Gastrocnemius medialis (tissue), 4 donors: ENCODE data around the gene PTPA.

Experiments
- CTCF ChIP-seq, 5 experiments: fragments of 450-650 bp in 3 of 5; fragments of 200-600 bp in 2 of 5; sonication (generic) in 2 of 5; IDR thresholded peaks in 4 of 5; conservative IDR thresholded peaks in 1 of 5; 1 replicate in 4 of 5; 2 replicates in 1 of 5; pipeline ENCODE4 v1.5.1; 2016 to 2019; ENCODE audit warnings: antibody characterized with exemption in 5 of 5, mild to moderate bottlenecking in 3 of 5, moderate library complexity in 3 of 5
- POLR2A ChIP-seq, 2 donors: fragments of 450-650 bp; IDR thresholded peaks; one replicate each; pipeline ENCODE4 v1.6.1; 2017; ENCODE audit warnings: antibody characterized with exemption in 2 of 2, mild to moderate bottlenecking in 2 of 2, moderate library complexity in 2 of 2

- TF ChIP-seq POLR2A (IDR thresholded peaks at IDR 0.05) (no peak), CTCF (IDR thresholded peaks at IDR 0.05 in 4 of 5, conservative IDR thresholded peaks at IDR 0.05 in 1 of 5) (no peak)
Measured at GRCh38 chr9:129103595-129103965, 7.6 kb upstream of the PTPA start.
